ENCODE data around the gene SMARCAD1.

SMARCAD1 gene

GRCh38 chr4:94251094-94251493, 43.4 kb downstream of the SMARCAD1 start:
- POLR2A ChIA-PET: no interaction called here
- no peak for TF ChIP-seq CTCF (IDR thresholded peaks at IDR 0.05; ENCODE audit: insufficient read depth, low read length, missing control alignments)
- H3K4me3 ChIP-seq (ENCODE audit: low read depth, low read length): no peak overlapping the region
- CTCF ChIA-PET: no interaction called here
- DNase-seq (ENCODE audit: low read depth, low spot score): no peak

GRCh38 chr4:94253036-94253435, 45.4 kb downstream of the SMARCAD1 start:
- POLR2A ChIA-PET: no interaction called here
- no peak for TF ChIP-seq CTCF (IDR thresholded peaks at IDR 0.05; ENCODE audit: insufficient read depth, low read length, missing control alignments)
- no peak overlapping the region for H3K4me3 ChIP-seq (ENCODE audit: low read depth, low read length)
- no peak for DNase-seq (ENCODE audit: low read depth, low spot score)
- CTCF ChIA-PET: interaction anchor here (1.0 to 1.1 kb wide), 2 partner anchors 20 to 137 kb away, joined by 3 to 4 read pairs; no protein-coding TSS in a partner anchor

GRCh38 chr4:94256144-94256783, 48.6 kb downstream of the SMARCAD1 start:
- ChIA-PET CTCF (interaction anchor here (0.6 to 1.7 kb wide), 4 partner anchors 11 to 21 kb away, joined by 3 to 5 read pairs (median 4); no protein-coding TSS in a partner anchor), POLR2A (no interaction called here)
- no peak for TF ChIP-seq CTCF (IDR thresholded peaks at IDR 0.05; ENCODE audit: insufficient read depth, low read length, missing control alignments)
- H3K4me3 ChIP-seq (ENCODE audit: low read depth, low read length): no peak overlapping the region
- no peak for DNase-seq (ENCODE audit: low read depth, low spot score)

GRCh38 chr4:94256828-94257227, 49.2 kb downstream of the SMARCAD1 start:
- DNase-seq (ENCODE audit: low read depth, low spot score): no peak
- H3K4me3 ChIP-seq (ENCODE audit: low read depth, low read length): no peak overlapping the region
- CTCF ChIA-PET: interaction anchor here (0.6 to 1.0 kb wide), 4 partner anchors 10 to 22 kb away, joined by 3 to 5 read pairs (median 4); no protein-coding TSS in a partner anchor
- TF ChIP-seq CTCF (IDR thresholded peaks at IDR 0.05; ENCODE audit: insufficient read depth, low read length, missing control alignments): no peak
- POLR2A ChIA-PET: no interaction called here

GRCh38 chr4:94262163-94263016, 54.7 kb downstream of the SMARCAD1 start:
- CTCF ChIA-PET: no interaction called here

More at GRCh38 chr4:94262163-94263016, 54.7 kb downstream of the SMARCAD1 start:
- H3K4me3 ChIP-seq (ENCODE audit: low read depth, low read length): no peak overlapping the region
- POLR2A ChIA-PET: no interaction called here
- TF ChIP-seq CTCF (IDR thresholded peaks at IDR 0.05; ENCODE audit: insufficient read depth, low read length, missing control alignments): no peak
- no peak for DNase-seq (ENCODE audit: low read depth, low spot score)

All from AG04449 (cell line).